Chondrocyte (in vitro differentiated cells): ENCODE results near the gene TKT. TPM values are rescaled to one million over a fixed set of nuclear protein-coding genes. Genes with fewer than 3 reads are reported as not detected.

Source experiments
- DNase-seq: peaks from one replicate; pipeline ENCODE4 v3.0.0; 2021; ENCODE audit warnings: mixed read lengths, low spot score
- H3K27ac Mint-ChIP-seq: one replicate; pipeline ENCODE4 v1.8.0; 2021; ENCODE audit warnings: mild to moderate bottlenecking, moderate library complexity, mixed read lengths; ENCODE audit not compliant: unreplicated experiment
- H3K27me3 Mint-ChIP-seq: 2 replicates; pipeline ENCODE4 v1.8.0; 2021; ENCODE audit warnings: low read depth, mixed read lengths
- H3K36me3 Mint-ChIP-seq: 2 replicates; pipeline ENCODE4 v1.8.0; 2021; ENCODE audit warnings: low read depth, mixed read lengths
- H3K4me1 Mint-ChIP-seq: 2 replicates; pipeline ENCODE4 v1.8.0; 2021; ENCODE audit warnings: low read depth, mild to moderate bottlenecking, mixed read lengths
- H3K4me3 Mint-ChIP-seq: one replicate; pipeline ENCODE4 v1.8.0; 2021; ENCODE audit warnings: mild to moderate bottlenecking, moderate library complexity, mixed read lengths; ENCODE audit not compliant: unreplicated experiment
- H3K9me3 Mint-ChIP-seq: 2 replicates; pipeline ENCODE4 v1.8.0; 2021; ENCODE audit warnings: low read depth, mixed read lengths
- total RNA-seq: library from RNA; stranded (reverse); gene quantifications from 3 replicates; pipeline ENCODE4 v1.2.1, GENCODE V29; 2021
- TF ChIP-seq, protein P1 (sequence below): fragments of 200-600 bp; sonication (generic); IDR thresholded peaks from 2 replicates; pipeline ENCODE4 v1.5.0; 2021; ENCODE audit warnings: antibody characterized with exemption, mild to moderate bottlenecking, moderate library complexity

TKT gene
- total RNA-seq, 1 donor from 2014 or later = 165 TPM

DNA sequence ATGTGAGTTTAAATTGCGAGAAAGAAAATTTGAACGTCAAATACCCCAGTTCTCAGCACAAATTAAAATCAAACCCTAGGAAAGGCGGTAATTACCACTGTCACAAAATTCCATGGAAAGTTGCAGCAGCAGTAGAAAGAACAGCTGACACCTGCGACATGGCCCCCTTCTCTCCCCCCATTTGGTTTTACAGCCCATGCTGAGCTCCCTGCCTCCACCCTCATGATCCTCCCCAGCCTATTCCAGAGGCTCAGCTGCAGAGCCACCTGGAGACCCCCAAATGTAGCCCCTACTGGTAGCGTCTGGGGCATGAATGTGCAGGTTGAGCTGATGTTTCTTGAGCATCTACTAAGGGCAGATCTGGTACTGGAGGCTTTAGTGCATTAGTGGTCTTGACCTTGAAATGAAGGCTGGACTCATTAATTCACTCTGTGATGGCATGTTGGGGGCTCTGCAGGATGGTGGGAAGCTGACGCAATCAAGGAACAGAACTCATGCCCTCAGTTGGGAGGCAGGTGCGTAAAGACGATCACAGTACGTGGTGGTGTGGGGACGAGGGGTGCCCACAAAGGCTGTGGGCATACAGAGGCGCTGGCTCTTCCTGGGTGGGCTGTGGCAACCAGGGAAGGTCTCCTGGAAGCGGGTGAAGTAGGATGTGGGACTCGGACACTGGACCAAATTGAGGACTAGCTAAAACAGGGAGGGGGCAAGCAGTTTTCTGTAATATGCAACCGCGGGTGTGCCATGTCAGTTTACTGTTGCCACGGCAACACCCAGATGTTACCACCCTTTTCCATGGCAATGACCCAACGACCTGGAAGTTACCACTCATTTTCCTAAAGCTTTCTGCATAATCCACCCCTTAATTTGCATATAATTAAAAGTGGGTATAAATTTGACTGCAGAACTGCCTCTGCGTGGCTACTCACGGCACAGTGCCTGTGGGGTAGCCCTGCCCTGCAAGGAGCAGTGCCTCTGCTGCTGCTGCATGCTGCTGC is 55.0 kb downstream of the TKT start:
- no peak overlapping the region for H3K27ac Mint-ChIP-seq
- H3K4me3 Mint-ChIP-seq = no peak overlapping the region
- peak; percentile 53 for DNase-seq
- no peaks in the 10 kb centered on the region for H3K9me3 Mint-ChIP-seq
- TF ChIP-seq, protein P1, sequence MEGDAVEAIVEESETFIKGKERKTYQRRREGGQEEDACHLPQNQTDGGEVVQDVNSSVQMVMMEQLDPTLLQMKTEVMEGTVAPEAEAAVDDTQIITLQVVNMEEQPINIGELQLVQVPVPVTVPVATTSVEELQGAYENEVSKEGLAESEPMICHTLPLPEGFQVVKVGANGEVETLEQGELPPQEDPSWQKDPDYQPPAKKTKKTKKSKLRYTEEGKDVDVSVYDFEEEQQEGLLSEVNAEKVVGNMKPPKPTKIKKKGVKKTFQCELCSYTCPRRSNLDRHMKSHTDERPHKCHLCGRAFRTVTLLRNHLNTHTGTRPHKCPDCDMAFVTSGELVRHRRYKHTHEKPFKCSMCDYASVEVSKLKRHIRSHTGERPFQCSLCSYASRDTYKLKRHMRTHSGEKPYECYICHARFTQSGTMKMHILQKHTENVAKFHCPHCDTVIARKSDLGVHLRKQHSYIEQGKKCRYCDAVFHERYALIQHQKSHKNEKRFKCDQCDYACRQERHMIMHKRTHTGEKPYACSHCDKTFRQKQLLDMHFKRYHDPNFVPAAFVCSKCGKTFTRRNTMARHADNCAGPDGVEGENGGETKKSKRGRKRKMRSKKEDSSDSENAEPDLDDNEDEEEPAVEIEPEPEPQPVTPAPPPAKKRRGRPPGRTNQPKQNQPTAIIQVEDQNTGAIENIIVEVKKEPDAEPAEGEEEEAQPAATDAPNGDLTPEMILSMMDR = no peak
- no peaks in the 10 kb centered on the region for H3K36me3 Mint-ChIP-seq
- no peaks in the 10 kb centered on the region for H3K27me3 Mint-ChIP-seq
- H3K4me1 Mint-ChIP-seq = peaks cover 3% of the 10 kb centered on the region

DNA sequence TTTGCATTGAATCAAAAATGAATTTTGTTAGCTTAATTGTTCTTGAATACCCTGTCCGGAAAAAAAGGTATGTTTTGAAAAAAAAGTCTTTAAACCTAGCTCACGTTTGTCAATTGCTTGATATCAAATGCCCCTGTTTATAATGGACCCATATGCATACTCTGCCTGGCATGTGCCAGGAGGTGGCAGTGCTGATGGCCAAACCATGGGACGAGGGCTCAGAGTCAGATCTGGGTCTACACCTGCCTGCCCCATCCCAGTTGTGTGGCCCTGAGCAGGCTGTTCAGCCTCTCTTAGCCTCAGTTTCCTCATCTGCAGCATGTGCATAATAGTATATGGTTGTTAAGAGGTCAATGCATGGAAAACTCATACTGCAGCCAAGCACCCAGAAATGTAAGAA is 56.0 kb downstream of the TKT start:
- Mint-ChIP-seq H3K4me1 (peaks cover 9% of the 10 kb centered on the region), H3K36me3 (no peaks in the 10 kb centered on the region), H3K27me3 (no peaks in the 10 kb centered on the region), H3K27ac (no peak overlapping the region), H3K4me3 (no peak overlapping the region), H3K9me3 (no peaks in the 10 kb centered on the region)
- peak; percentile 29 for DNase-seq
- TF ChIP-seq, protein P1 = peak; percentile 54

GRCh38 chr3:53198996-53199395 is 56.8 kb downstream of the TKT start:
- TF ChIP-seq, protein P1 = no peak
- Mint-ChIP-seq H3K4me1 (peaks cover 18% of the 10 kb centered on the region), H3K4me3 (no peak overlapping the region), H3K36me3 (no peaks in the 10 kb centered on the region), H3K27me3 (no peaks in the 10 kb centered on the region), H3K27ac (no peak overlapping the region), H3K9me3 (no peaks in the 10 kb centered on the region)
- DNase-seq = peak; percentile 55

GRCh38 chr3:53198256-53198977 is 57.4 kb downstream of the TKT start:
- Mint-ChIP-seq H3K36me3 (no peaks in the 10 kb centered on the region), H3K27ac (no peak overlapping the region), H3K27me3 (no peaks in the 10 kb centered on the region), H3K9me3 (no peaks in the 10 kb centered on the region), H3K4me1 (peaks cover 24% of the 10 kb centered on the region), H3K4me3 (no peak overlapping the region)
- DNase-seq = peak; percentile 56
- TF ChIP-seq, protein P1 = peak; percentile 42
